BLaER1 (cell line): ENCODE data around the gene SAMD11.

Experiments
- H3K27ac ChIP-seq: shearing (Covaris generic); formaldehyde crosslinking; 2 replicates; pipeline ENCODE4 v1.8.1; 2022
- H3K27me3 ChIP-seq: shearing (Covaris generic); formaldehyde crosslinking; 2 replicates; pipeline ENCODE4 v1.8.1; 2022
- H3K36me3 ChIP-seq: shearing (Covaris generic); formaldehyde crosslinking; 2 replicates; pipeline ENCODE4 v1.8.1; 2022
- H3K4me1 ChIP-seq: shearing (Covaris generic); formaldehyde crosslinking; 2 replicates; pipeline ENCODE4 v1.8.1; 2022
- H3K4me2 ChIP-seq: shearing (Covaris generic); formaldehyde crosslinking; 2 replicates; pipeline ENCODE4 v1.8.1; 2022
- H3K4me3 ChIP-seq: shearing (Covaris generic); formaldehyde crosslinking; 2 replicates; pipeline ENCODE4 v1.8.1; 2022
- H3K9ac ChIP-seq: shearing (Covaris generic); formaldehyde crosslinking; 2 replicates; pipeline ENCODE4 v1.8.1; 2022
- H3K9me3 ChIP-seq: shearing (Covaris generic); formaldehyde crosslinking; 2 replicates; pipeline ENCODE4 v1.8.1; 2022
- H4K20me1 ChIP-seq: shearing (Covaris generic); formaldehyde crosslinking; 2 replicates; pipeline ENCODE4 v1.8.1; 2022
- Cebpa-rat ChIP-seq: shearing (Covaris generic); IDR thresholded peaks from 2 replicates; pipeline ENCODE4 v1.8.1; 2022

SAMD11 gene

GRCh38 chr1:961132-961669 is 37.5 kb downstream of the SAMD11 start:
- TF ChIP-seq Cebpa-rat, result no peak
- peak overlapping the region; percentile 87 for H3K4me2 ChIP-seq
- H4K20me1 ChIP-seq, result peaks cover 41% of the 10 kb centered on the region
- H3K4me1 ChIP-seq, result peaks cover 47% of the 10 kb centered on the region
- H3K9me3 ChIP-seq, result no peaks in the 10 kb centered on the region
- peaks cover 11% of the 10 kb centered on the region; the same call in 1 of the 2 replicates for H3K27me3 ChIP-seq
- peaks cover 46% of the 10 kb centered on the region for H3K36me3 ChIP-seq
- peak overlapping the region; percentile 86 for H3K9ac ChIP-seq
- peak overlapping the region; percentile 98 for H3K4me3 ChIP-seq
- peak overlapping the region; percentile 84 for H3K27ac ChIP-seq

GRCh38 chr1:962381-963300 is 38.9 kb downstream of the SAMD11 start:
- Histone ChIP-seq H3K36me3 (peaks cover 31% of the 10 kb centered on the region), H3K4me1 (peaks cover 45% of the 10 kb centered on the region), H3K9me3 (no peaks in the 10 kb centered on the region), H3K27ac (no peak overlapping the region), H4K20me1 (peaks cover 28% of the 10 kb centered on the region), H3K9ac (no peak overlapping the region), H3K4me3 (no peak overlapping the region), H3K27me3 (peaks cover 16% of the 10 kb centered on the region; the same call in 1 of the 2 replicates), H3K4me2 (no peak overlapping the region)
- TF ChIP-seq Cebpa-rat, result no peak

- Histone ChIP-seq H4K20me1 (peaks cover 22% of the 10 kb centered on the region), H3K27me3 (peaks cover 19% of the 10 kb centered on the region; the same call in 1 of the 2 replicates), H3K4me3 (no peak overlapping the region), H3K9me3 (no peaks in the 10 kb centered on the region), H3K36me3 (peaks cover 31% of the 10 kb centered on the region), H3K4me1 (peaks cover 43% of the 10 kb centered on the region), H3K27ac (no peak overlapping the region), H3K4me2 (no peak overlapping the region), H3K9ac (no peak overlapping the region)
- no peak for TF ChIP-seq Cebpa-rat
Measured at GRCh38 chr1:963301-963651, 39.6 kb downstream of the SAMD11 start.

- peaks cover 31% of the 10 kb centered on the region for H3K36me3 ChIP-seq
- no peak overlapping the region for H3K4me2 ChIP-seq
- H3K9me3 ChIP-seq, result no peaks in the 10 kb centered on the region
- no peak overlapping the region for H3K4me3 ChIP-seq
- no peak overlapping the region for H3K27ac ChIP-seq
- H3K27me3 ChIP-seq, result peaks cover 19% of the 10 kb centered on the region; the same call in 1 of the 2 replicates
- H3K4me1 ChIP-seq, result peaks cover 41% of the 10 kb centered on the region
- peaks cover 15% of the 10 kb centered on the region for H4K20me1 ChIP-seq
- no peak overlapping the region for H3K9ac ChIP-seq
- no peak for TF ChIP-seq Cebpa-rat
Measured at GRCh38 chr1:963746-964525, 40.2 kb downstream of the SAMD11 start.

- no peak overlapping the region for H3K9ac ChIP-seq
- TF ChIP-seq Cebpa-rat, result no peak
- H3K27ac ChIP-seq, result no peak overlapping the region
- peaks cover 15% of the 10 kb centered on the region for H4K20me1 ChIP-seq
- H3K9me3 ChIP-seq, result no peaks in the 10 kb centered on the region
- H3K4me1 ChIP-seq, result peaks cover 34% of the 10 kb centered on the region
- no peak overlapping the region for H3K4me2 ChIP-seq
- H3K4me3 ChIP-seq, result no peak overlapping the region
- peaks cover 12% of the 10 kb centered on the region; the same call in 1 of the 2 replicates for H3K27me3 ChIP-seq
- peaks cover 31% of the 10 kb centered on the region for H3K36me3 ChIP-seq
Measured at GRCh38 chr1:964691-965525, 41.2 kb downstream of the SAMD11 start.

GRCh38 chr1:965526-966134 is 41.9 kb downstream of the SAMD11 start:
- Histone ChIP-seq H3K9ac (no peak overlapping the region), H3K27me3 (peaks cover 19% of the 10 kb centered on the region), H3K36me3 (peaks cover 31% of the 10 kb centered on the region), H3K27ac (no peak overlapping the region), H4K20me1 (peaks cover 15% of the 10 kb centered on the region), H3K4me2 (peak overlapping the region; percentile 97), H3K4me1 (peaks cover 31% of the 10 kb centered on the region), H3K4me3 (no peak overlapping the region), H3K9me3 (no peaks in the 10 kb centered on the region)
- TF ChIP-seq Cebpa-rat, result no peak

- Histone ChIP-seq H3K9ac (peak within 1 kb of the TSS; percentile 56), H3K36me3 (peaks cover 31% of the 10 kb centered on the region), H3K4me3 (peak within 1 kb of the TSS; percentile 68), H3K27ac (no peak within 1 kb of the TSS), H3K4me2 (peak within 1 kb of the TSS; percentile 97), H4K20me1 (peaks cover 13% of the 10 kb centered on the region), H3K27me3 (peaks cover 24% of the 10 kb centered on the region), H3K9me3 (no peaks in the 10 kb centered on the region), H3K4me1 (peaks cover 28% of the 10 kb centered on the region)
- no peak for TF ChIP-seq Cebpa-rat
Measured at GRCh38 chr1:966135-966703, 42.5 kb downstream of the SAMD11 start, which contains the start of gene PLEKHN1. Gene PLEKHN1 (plus strand): TSS chr1:966482. CDS start chr1:966532, 50 bp downstream.

- peaks cover 23% of the 10 kb centered on the region for H3K4me1 ChIP-seq
- peaks cover 30% of the 10 kb centered on the region for H3K27me3 ChIP-seq
- no peak for TF ChIP-seq Cebpa-rat
- peaks cover 31% of the 10 kb centered on the region for H3K36me3 ChIP-seq
- H3K4me3 ChIP-seq, result peak overlapping the region; percentile 68
- no peaks in the 10 kb centered on the region for H3K9me3 ChIP-seq
- H3K9ac ChIP-seq, result peak overlapping the region; percentile 56
- H3K27ac ChIP-seq, result no peak overlapping the region
- peak overlapping the region; percentile 97 for H3K4me2 ChIP-seq
- peaks cover 8% of the 10 kb centered on the region; the same call in 1 of the 2 replicates for H4K20me1 ChIP-seq
Measured at GRCh38 chr1:966704-967300, 43.1 kb downstream of the SAMD11 start.
